KOPT-K1 (cell line): ENCODE measurements around the gene SHISAL1.

Experiments used
- H3K27ac ChIP-seq: fragments of 200-600 bp; sonication (generic); 2 replicates; pipeline ENCODE4 v1.5.1; 2016; ENCODE audit warnings: antibody characterized with exemption, mild to moderate bottlenecking, low read depth, low read length; ENCODE audit not compliant: poor library complexity, severe bottlenecking
- H3K36me3 ChIP-seq: fragments of 200-600 bp; sonication (generic); 2 replicates; pipeline ENCODE4 v1.5.1; 2017; ENCODE audit warnings: antibody characterized with exemption, mild to moderate bottlenecking, low read length, moderate library complexity; ENCODE audit not compliant: insufficient read depth
- H3K9me3 ChIP-seq: fragments of 200-600 bp; sonication (generic); 2 replicates; pipeline ENCODE4 v1.5.1; 2017; ENCODE audit warnings: antibody characterized with exemption, low read length, mild to moderate bottlenecking; ENCODE audit not compliant: insufficient read depth, poor library complexity, severe bottlenecking

Gene SHISAL1

DNA sequence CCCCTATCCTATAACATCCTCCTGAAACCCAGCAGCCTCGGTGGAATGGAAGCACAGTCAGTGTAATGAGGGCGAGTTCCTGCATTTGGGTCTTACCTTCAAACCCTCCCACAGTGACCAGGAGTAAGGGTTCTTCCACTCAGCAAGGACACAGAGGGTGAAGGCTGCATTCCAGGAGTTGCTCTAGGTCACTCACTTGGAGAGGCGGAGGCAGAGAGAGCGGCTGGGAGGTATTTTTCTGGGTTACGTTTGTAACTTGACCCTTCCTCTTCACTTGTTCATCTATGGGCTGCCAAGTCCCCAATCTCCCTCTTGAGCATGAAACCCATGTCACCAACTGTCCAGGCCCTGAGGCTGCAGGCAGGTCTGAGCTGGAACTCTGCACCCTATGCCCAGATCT, 36.8 kb upstream of the SHISAL1 start:
- Histone ChIP-seq H3K9me3 (no peaks in the 10 kb centered on the region), H3K27ac (no peak overlapping the region), H3K36me3 (no peaks in the 10 kb centered on the region)

DNA sequence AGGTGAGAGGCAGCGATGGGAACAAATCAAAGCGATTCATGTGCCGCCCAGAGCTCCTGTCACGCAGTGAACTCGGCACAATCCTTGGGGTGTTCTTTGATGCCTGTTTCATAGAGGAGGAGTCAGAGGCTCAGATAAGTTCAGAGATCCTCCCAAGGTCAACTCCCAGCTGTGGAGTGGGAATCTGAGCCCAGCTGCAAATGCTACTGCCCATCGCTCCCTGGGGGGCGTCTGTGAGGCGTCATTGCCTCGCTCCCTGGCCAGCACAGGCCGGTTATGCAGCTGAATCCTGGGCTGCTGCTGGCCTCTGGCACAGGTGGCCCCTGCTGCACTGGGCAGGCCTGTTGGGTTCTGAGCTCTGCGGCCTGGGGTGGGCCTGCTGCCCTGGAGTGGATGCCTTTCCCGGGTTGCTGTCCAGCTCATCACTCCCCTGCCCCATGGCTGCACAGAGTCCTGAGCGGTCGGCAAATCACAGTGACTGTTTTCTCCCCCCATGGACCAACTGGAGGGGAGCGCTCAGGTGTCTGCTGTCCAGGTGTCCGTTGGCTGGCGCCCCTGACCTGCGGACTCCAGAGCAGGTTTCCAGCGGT, 36.3 kb upstream of the SHISAL1 start:
- no peaks in the 10 kb centered on the region for H3K36me3 ChIP-seq
- H3K27ac ChIP-seq = no peak overlapping the region

DNA sequence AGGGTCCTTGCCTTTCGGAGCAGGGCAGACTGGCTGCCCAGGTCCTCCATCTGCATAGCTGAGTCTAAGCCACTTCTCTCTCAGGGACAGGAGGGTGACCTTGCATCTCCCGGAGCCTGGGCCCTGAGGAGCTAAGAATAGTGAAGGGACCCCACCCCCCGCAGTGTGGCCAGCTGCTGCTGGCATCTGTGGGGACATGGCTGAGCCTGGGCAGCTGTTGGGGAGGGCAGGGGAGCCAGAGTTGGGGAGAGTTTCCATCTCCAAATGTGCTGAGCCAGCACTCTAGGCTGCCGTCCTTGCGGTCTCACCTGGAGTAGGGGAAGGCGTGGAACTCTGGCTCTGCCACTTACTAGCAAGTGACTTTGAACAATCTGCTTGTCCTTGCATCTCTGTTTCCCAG, 34.8 kb upstream of the SHISAL1 start:
- no peaks in the 10 kb centered on the region for H3K9me3 ChIP-seq
- no peak overlapping the region for H3K27ac ChIP-seq
- no peaks in the 10 kb centered on the region for H3K36me3 ChIP-seq

More for the DNA sequence above, 36.3 kb upstream of the SHISAL1 start:
- no peaks in the 10 kb centered on the region for H3K9me3 ChIP-seq

DNA sequence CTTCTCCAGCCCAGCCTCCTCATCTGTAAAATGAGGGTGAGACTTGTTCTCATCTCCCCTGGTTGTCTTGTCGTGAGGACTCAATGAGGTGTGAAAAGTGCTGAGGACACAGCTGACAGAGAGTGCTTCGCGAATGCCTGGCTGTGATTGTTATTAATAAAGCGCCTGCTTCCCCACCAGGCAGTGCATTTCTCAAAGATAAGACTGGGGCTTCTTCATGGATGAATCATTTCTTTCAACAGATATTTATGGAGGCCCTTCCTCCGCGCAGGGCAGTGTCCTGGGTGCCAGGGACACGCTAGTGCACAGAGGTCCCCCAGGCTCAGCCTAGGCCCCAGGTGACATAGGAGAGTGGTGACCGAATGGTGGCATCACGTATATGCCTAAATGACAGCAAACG, 34.3 kb upstream of the SHISAL1 start:
- Histone ChIP-seq H3K9me3 (no peaks in the 10 kb centered on the region), H3K36me3 (no peaks in the 10 kb centered on the region), H3K27ac (no peak overlapping the region)

DNA sequence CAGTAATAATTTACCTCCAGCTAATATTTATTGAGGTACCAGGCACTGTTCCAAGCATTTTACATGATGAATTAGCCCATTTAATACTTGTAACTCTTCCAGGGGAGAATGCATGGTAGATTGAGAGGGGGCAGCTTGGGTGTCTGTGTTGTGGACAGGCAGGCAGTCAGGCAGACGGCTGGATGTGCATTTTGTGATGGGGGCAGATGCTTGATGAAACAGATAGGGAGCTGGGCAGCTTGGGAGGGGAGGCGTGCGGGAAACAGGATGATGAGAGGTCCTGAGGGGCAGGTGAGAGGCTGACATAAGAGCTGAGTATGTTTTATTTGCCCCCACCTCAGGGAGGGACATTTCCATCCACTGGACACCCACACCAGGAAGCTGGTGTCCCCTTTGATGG, 33.1 kb upstream of the SHISAL1 start:
- Histone ChIP-seq H3K27ac (no peak overlapping the region), H3K9me3 (no peaks in the 10 kb centered on the region), H3K36me3 (no peaks in the 10 kb centered on the region)

DNA sequence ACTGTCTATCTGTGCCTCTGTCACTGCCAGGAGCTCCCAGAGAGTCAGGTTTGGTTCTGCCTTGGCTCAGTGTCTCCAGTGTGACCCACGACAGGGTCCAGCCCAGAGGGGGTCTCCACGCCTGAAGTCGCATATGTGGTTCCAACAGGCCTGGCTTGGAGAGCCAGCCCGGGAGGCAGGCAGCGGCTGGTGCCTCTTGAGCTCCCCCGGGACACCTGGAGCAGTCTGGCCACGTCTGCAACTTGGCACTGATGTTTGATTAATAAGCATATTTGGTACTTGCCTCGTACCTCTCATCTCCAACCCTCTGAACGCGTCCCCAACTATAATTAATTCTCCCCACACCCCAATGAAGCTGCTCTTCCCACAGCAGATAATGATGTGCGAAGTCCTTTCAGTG, 31.7 kb upstream of the SHISAL1 start:
- Histone ChIP-seq H3K9me3 (no peaks in the 10 kb centered on the region), H3K27ac (no peak overlapping the region), H3K36me3 (no peaks in the 10 kb centered on the region)

DNA sequence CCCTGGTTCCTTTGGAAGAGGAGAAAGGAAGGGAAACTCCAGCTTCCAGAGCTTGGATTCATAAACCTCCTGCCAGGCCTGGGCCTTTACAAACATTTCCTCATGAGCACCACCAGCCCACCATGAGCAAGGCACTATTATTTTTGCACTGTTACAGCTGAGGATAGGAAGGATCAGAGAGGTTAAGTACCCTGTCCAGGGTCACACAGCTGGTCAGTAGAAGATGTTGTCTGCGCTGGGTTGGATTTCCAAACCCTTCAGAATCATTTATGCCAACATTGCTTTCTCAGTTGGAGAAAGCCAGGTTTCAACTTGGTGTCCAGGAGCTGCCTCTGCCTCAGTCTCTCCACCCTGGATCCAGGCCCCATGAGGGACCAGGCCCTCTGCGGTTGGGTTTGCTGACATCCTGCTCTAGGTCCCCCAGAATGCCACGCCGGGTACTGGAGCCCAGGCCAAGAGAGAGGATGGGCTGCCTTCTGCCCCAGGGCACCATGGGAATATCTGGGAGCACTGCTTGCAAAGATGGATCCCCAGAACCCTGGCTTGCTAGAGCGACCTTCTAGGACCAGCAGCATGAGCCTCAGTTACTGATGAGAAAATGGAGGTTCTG, 29.7 kb upstream of the SHISAL1 start:
- no peak overlapping the region for H3K27ac ChIP-seq
- H3K9me3 ChIP-seq = no peaks in the 10 kb centered on the region
- H3K36me3 ChIP-seq = no peaks in the 10 kb centered on the region

DNA sequence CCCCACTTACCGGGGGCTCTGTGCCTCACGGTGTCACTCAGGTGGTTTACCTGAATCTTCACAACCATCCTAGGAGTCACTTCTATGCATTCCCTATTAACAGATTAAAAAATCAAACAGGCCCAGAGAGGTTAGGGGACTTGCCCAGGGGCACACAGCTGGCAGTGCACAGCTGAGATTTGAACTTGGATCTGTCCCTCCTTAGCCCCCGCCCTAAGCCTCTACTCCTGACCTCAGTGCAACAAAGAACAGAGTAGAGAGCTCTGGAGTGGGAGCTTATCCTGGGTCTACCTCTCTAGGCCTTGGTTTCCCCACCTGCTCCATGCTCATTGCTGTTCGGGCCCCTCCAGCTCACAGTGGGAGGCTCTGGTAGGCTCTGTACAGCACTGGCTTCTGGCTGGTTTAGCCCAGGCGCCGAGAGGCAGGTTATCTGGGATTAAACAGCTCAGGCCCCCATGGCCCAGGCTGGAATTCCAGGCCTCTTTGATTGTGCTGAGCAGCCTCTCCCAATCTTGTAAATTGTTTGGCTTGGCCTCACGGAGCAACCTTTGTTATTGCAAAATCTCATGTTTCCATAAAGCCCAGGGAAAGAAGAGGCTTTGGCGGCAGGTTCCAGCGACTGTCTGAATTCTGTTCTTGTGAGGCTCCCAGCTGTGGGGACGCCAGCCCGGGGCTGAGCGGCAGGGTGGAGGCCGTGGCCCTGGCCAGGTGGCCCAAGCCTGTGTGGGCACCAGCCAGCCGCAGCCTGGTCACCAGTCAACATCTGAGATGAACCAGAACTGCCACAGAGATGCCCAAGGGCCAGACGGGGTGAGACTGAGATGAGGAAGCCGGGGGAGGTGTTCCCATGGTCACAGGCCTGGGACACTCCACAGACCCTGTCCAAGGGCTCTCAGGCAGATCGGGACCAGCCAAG, 28.9 kb upstream of the SHISAL1 start:
- no peaks in the 10 kb centered on the region for H3K36me3 ChIP-seq
- no peaks in the 10 kb centered on the region for H3K9me3 ChIP-seq
- H3K27ac ChIP-seq = no peak overlapping the region

DNA sequence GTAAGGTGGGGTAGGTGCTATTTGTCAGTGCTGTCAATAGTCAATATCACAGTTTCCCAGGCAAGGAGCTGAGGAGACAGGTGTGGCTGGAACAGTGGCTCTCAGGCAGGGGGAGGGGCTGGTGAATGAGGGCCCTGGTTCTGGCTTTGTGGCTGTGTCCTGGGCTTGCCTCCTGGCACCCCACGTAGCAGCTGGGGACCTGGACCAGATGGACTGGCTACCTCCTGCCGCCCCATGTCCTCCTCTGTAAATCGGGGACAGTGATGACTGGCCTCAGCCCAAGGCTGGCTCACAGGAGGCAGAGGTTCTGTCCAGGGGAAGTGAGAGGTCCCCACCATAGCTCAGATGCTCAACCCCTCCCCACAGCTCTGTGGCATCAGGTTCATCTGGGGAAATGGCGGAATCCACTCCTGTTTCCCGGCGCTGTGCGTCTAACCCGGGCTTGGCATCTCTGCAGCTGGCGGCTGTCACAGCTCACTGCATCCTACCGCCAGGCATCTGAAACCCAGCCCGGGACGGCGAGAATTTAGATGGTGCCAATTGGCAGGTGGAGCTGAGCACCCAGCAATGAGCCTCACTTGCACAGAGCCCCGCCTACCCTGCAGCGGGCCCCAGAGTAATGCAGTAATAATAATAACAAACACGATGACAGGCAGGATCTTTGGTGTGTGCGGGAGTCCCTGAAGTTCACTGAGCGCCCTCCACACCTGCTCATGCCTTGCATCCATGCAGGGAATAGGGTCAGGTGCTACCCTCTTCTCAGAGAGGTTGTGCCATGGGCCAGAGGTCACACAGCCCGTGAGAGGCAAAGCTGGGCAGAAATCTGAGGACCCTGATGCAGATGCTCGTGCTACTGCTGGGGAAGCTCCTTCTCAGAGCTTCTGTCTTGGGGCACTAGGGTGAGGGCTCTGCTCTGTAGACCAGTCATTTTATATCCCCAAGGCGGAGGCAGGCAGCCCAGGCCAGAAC, 27.8 kb upstream of the SHISAL1 start:
- H3K9me3 ChIP-seq = no peaks in the 10 kb centered on the region
- no peak overlapping the region for H3K27ac ChIP-seq

DNA sequence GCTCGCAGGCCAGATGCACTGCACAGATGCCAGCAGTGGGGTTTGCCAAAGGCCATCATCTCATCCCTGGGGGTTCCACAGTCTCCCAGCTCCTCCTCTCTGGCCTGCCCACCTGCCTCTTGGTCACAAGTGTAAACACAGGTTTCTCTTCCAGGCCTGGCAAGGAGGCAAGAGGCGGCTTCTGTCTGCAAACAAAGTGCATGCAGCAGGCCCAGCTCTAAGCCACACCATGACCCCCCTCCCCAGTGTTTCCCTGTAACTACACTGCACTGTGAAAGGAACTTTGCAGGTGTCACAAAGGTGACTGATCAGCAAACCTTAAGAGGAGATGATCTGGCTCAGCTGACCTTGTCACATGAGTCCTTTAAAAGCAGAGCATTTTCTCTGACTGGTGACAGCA, 26.2 kb upstream of the SHISAL1 start:
- Histone ChIP-seq H3K9me3 (no peaks in the 10 kb centered on the region), H3K36me3 (no peaks in the 10 kb centered on the region), H3K27ac (no peak overlapping the region)

More for the DNA sequence above, 27.8 kb upstream of the SHISAL1 start:
- no peaks in the 10 kb centered on the region for H3K36me3 ChIP-seq

DNA sequence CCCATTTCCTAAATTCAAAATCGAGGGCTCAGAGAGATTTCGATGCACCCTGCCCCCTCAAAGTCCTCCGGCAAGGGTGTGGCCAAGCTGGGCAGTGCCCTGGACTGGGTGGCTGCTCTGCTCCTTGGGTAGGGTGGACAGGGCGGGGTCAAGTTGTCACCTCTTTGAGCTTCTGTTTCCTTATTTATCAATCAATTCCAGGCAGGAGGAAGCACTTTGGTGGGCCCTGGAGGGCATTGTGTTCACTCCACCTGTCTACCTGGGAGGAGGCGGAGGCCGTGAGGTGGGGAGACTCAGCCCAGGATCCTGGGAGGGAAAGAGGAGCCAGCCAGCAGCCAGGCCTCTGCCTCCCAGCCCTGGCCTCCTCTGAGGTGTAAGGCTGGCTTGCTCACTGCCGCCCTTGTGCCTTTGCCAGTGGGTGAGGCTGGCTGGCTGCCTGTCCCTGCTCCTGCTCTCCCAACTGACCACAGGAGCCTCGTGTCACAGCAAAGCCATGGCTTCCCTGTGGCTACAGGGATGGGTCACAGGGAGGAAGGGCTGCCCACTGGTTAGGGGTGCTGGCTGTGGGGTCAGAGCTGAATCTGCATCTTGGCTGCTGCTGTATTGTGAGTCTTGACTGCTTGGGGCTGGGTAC, 25.5 kb upstream of the SHISAL1 start:
- H3K36me3 ChIP-seq = no peaks in the 10 kb centered on the region
- no peaks in the 10 kb centered on the region for H3K9me3 ChIP-seq
- no peak overlapping the region for H3K27ac ChIP-seq

DNA sequence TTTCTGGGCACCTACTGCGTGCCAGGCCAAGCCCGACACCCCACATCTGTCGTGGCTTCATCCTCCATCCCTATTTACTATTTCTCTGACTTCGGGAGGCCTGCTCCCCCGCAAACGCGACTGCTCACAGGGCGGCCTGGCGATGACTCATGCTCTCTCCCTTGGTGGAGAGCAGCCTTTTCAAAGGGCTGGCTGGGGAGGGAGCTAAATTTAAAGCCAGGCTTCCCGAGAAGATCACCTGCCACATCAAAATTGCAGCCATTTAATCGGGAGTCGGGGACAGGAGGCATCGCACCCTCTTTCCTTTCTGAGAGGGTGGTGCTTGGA, 24.9 kb upstream of the SHISAL1 start:
- Histone ChIP-seq H3K27ac (no peak overlapping the region), H3K36me3 (no peaks in the 10 kb centered on the region), H3K9me3 (no peaks in the 10 kb centered on the region)

DNA sequence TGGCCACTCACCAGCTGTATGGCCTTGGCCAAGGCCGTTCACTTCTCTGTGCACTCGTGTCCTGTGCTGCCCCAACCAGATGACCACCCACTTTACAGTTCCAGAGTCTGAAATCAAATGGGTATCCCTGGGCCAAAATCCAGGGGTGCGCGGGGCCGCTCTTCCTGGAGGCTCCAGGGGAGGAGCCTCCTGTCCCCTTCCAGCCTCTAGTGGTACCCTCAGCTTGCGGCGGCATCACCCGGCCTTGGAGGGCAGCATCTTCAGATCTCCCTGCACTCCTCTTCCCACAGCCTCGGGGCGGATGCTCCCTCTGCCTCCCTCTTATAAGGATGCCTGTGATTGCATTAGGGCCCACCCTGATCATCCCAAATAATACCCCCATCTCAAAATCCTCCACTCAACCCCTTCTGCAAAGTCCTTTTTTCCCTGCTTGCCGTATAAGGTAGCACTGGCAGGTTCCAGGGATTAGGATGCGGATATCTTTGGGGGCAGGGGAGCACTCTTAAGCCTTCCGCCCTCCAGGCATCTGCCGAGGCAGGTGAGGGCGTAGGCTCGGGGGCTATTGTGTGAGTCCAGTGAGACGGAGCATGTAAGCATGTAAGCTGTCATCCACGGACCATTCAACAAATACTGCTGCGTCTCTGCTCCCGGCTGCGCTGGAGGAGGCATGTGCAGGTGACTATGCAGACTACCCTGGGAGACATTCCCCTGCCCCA, 24.4 kb upstream of the SHISAL1 start:
- Histone ChIP-seq H3K27ac (no peak overlapping the region), H3K36me3 (no peaks in the 10 kb centered on the region), H3K9me3 (no peaks in the 10 kb centered on the region)
